Activated CD8-positive, alpha-beta T cell treated with anti-CD3 and anti-CD28 coated beads, Interleukin-2, amount 10 ng/mL, durations not matched to agents 7 days and 5 days (primary cell): Measurements from ENCODE around the gene KCNJ18. TPM values are rescaled to one million over a fixed set of nuclear protein-coding genes. Genes with fewer than 3 reads are reported as not detected.
"Not testable (repeated sequence)": the region's sequence is repeated elsewhere in the genome, so short reads cannot be mapped to it uniquely, and the experiment has no call there.

Experiments
- ATAC-seq: fragments of 150-1000 bp; cut with Tn5 transposase; one replicate; pipeline ENCODE4 v1.10.0; 2021; ENCODE audit warnings: moderate library complexity
- CTCF ChIA-PET: fragments of 350-600 bp; sonication (Branson Sonifier 250); formaldehyde crosslinking; loops from one replicate; lab custom pipeline; 2021; ENCODE audit warnings: antibody characterized with exemption; lab: Charles Lee
- POLR2A ChIA-PET: fragments of 350-600 bp; sonication (Branson Sonifier 250); formaldehyde crosslinking; loops from one replicate; lab custom pipeline; 2021; ENCODE audit warnings: antibody characterized with exemption; lab: Charles Lee
- DNase-seq: peaks from one replicate; pipeline ENCODE4 v3.0.0-alpha.2; 2020
- H3K27ac Mint-ChIP-seq: one replicate; pipeline ENCODE4 v1.8.0; 2021; ENCODE audit warnings: mild to moderate bottlenecking, mixed read lengths
- H3K27me3 Mint-ChIP-seq: one replicate; pipeline ENCODE4 v1.8.0; 2021; ENCODE audit warnings: low read depth, mixed read lengths
- H3K36me3 Mint-ChIP-seq: one replicate; pipeline ENCODE4 v1.8.0; 2021; ENCODE audit warnings: low read depth, mixed read lengths
- H3K4me1 Mint-ChIP-seq: one replicate; pipeline ENCODE4 v1.8.0; 2021; ENCODE audit warnings: low read depth, mixed read lengths
- H3K4me3 Mint-ChIP-seq: one replicate; pipeline ENCODE4 v1.8.0; 2021; ENCODE audit warnings: mild to moderate bottlenecking, mixed read lengths
- H3K9me3 Mint-ChIP-seq: one replicate; pipeline ENCODE4 v1.8.0; 2022; ENCODE audit warnings: mixed read lengths; ENCODE audit not compliant: insufficient read depth
- total RNA-seq, 2 experiments: library from RNA; stranded (reverse); gene quantifications; one replicate each; pipeline ENCODE4 v1.2.3, GENCODE V29; 2021

KCNJ18 gene
- total RNA-seq, 2 experiments from 2014 or later = not detected

DNA sequence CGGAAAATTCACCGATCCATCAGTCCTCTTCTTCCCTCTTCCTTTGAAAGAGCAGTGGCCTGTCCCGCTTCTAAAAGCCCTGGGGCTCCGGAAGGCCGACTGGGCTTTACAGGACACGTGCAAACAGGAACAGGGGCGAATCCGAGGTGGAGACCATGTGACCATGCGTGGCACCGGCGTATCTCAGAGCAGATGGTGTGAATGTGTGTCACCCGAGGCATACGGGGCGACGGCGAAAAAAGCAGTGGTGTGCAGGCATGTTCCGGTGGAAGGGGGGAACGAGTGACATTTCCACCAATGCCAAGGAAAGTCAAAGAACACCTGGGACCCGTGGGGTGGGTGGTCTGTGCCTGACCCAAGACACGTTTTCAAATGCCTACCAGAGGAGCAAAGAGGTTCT is 10.7 kb upstream of the KCNJ18 start:
- ATAC-seq, H3K4me1 Mint-ChIP-seq, H3K4me3 Mint-ChIP-seq, POLR2A ChIA-PET, H3K36me3 Mint-ChIP-seq, H3K27ac Mint-ChIP-seq, H3K9me3 Mint-ChIP-seq, H3K27me3 Mint-ChIP-seq, CTCF ChIA-PET, DNase-seq: not testable (repeated sequence)

GRCh38 chr17:21682130-21682529 is 10.2 kb upstream of the KCNJ18 start:
- H3K4me3 Mint-ChIP-seq, H3K9me3 Mint-ChIP-seq, H3K27ac Mint-ChIP-seq, CTCF ChIA-PET, POLR2A ChIA-PET, DNase-seq, ATAC-seq, H3K36me3 Mint-ChIP-seq, H3K4me1 Mint-ChIP-seq, H3K27me3 Mint-ChIP-seq: not testable (repeated sequence)

DNA sequence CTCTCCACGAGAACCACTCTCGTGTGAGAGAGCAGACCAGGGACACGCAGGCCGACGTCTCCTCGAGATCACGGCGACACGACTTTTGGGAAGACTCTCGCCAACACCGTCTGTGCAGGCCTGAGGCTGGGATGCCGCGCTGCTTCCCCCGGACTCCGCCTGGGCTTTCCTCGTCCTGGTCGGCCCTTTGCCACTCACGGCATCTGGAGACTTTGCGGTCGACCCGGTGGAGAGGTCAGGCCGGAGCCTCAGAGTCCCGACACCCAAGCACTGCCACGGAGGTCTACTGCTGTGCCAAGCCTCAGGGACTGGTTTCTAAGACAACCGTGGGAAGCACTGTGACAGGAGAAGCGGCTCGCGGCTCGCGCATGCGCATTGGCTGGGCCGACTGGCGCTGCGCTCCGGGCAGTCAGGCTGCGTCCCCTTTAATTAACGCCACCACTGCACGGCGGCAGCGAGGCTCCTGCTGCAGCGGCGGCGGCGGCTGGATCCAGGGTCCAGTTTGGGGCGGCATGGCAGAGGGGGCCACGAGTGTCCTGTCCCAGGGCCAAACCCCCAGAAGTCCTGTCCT is 9.1 kb upstream of the KCNJ18 start:
- H3K4me1 Mint-ChIP-seq, H3K27me3 Mint-ChIP-seq, POLR2A ChIA-PET, DNase-seq, ATAC-seq, H3K36me3 Mint-ChIP-seq, CTCF ChIA-PET, H3K9me3 Mint-ChIP-seq, H3K27ac Mint-ChIP-seq, H3K4me3 Mint-ChIP-seq: not testable (repeated sequence)

DNA sequence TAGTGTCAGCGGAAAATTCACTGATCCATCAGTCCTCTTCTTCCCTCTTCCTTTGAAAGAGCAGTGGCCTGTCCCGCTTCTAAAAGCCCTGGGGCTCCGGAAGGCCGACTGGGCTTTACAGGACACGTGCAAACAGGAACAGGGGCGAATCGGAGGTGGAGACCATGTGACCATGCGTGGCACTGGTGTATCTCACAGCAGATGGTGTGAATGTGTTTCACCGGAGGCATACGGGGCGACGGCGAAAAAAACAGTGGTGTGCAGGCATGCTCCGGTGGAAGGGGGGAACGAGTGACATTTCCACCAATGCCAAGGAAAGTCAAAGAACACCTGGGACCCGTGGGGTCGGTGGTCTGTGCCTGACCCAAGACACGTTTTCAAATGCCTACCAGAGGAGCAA is 8.4 kb upstream of the KCNJ18 start:
- H3K27ac Mint-ChIP-seq, ATAC-seq, H3K9me3 Mint-ChIP-seq, CTCF ChIA-PET, DNase-seq, H3K4me3 Mint-ChIP-seq, POLR2A ChIA-PET, H3K36me3 Mint-ChIP-seq, H3K27me3 Mint-ChIP-seq, H3K4me1 Mint-ChIP-seq: not testable (repeated sequence)

DNA sequence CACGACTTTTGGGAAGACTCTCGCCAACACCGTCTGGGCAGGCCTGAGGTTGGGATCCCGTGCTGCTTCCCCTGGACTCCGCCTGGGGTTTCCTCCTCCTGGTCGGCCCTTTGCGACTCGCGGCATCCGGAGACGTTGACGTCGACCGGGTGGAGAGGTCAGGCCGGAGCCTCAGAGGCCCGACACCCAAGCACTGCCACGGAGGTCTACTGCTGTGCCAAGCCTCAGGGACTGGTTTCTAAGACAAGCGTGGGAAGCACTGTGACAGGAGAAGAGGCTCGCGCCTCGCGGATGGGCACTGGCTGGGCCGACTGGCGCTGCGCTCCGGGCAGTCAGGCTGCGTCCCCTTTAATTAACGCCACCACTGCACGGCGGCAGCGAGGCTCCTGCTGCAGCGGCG is 7.9 kb upstream of the KCNJ18 start:
- H3K27me3 Mint-ChIP-seq, H3K27ac Mint-ChIP-seq, CTCF ChIA-PET, H3K9me3 Mint-ChIP-seq, H3K4me1 Mint-ChIP-seq, POLR2A ChIA-PET, H3K4me3 Mint-ChIP-seq, H3K36me3 Mint-ChIP-seq, DNase-seq, ATAC-seq: not testable (repeated sequence)

- ATAC-seq, CTCF ChIA-PET, H3K27me3 Mint-ChIP-seq, POLR2A ChIA-PET, DNase-seq, H3K4me3 Mint-ChIP-seq, H3K4me1 Mint-ChIP-seq, H3K9me3 Mint-ChIP-seq, H3K36me3 Mint-ChIP-seq, H3K27ac Mint-ChIP-seq: not testable (repeated sequence)
Measured at GRCh38 chr17:21685061-21685795, 7.1 kb upstream of the KCNJ18 start.

DNA sequence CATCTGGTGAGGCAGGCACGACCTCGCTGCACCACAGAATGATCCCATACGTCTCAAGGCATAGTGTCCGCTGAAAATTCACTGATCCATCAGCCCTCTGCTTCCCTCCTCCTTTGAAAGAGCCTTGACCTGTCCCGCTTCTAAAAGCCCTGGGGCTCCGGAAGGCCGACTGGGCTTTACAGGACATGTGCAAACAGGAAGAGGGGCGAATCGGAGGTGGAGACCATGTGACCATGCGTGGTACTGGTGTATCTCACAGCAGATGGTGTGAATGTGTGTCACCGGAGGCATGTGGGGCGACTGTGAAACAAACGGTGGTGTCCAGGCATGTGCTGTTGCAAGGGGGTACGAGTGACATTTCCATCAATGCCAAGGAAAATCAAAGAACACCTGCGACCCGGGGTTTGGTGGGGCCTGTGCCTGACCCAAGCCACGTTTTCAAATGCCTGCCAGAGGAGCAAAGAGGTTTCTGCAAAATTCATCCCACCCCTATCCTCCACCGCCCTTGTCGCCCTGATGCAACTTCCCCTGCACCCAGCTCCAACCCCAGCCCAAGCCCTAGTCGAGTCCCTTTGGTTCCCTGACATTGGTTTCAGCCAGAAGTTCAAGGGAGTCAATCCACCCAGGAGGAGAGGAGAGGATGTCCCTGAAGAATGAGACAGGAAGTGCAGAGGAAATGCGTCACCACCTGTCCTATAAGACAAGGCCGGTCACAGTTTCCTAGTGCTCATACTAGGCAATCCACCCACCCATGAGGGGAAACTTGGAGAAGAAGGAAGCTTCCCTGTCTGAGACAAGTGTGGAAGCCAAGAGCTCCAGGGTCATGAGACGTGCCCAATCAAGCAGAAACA is 5.9 kb upstream of the KCNJ18 start:
- Mint-ChIP-seq H3K9me3 (no peaks in the 10 kb centered on the region), H3K27me3 (no peaks in the 10 kb centered on the region), H3K4me3 (no peak overlapping the region), H3K36me3 (no peaks in the 10 kb centered on the region), H3K4me1 (no peaks in the 10 kb centered on the region), H3K27ac (no peak overlapping the region)
- ATAC-seq = no peak
- DNase-seq = no peak
- ChIA-PET POLR2A (no interaction called here), CTCF (no interaction called here)

- POLR2A ChIA-PET = no interaction called here
- Mint-ChIP-seq H3K4me1 (no peaks in the 10 kb centered on the region), H3K9me3 (no peaks in the 10 kb centered on the region), H3K36me3 (no peaks in the 10 kb centered on the region), H3K27ac (no peak overlapping the region), H3K27me3 (no peaks in the 10 kb centered on the region), H3K4me3 (no peak overlapping the region)
- ATAC-seq (no peak), DNase-seq (no peak)
- CTCF ChIA-PET = no interaction called here
Measured at GRCh38 chr17:21687136-21687953, 5.0 kb upstream of the KCNJ18 start.

- Mint-ChIP-seq H3K27me3 (no peaks in the 10 kb centered on the region), H3K9me3 (no peaks in the 10 kb centered on the region), H3K4me3 (no peak overlapping the region), H3K4me1 (no peaks in the 10 kb centered on the region), H3K36me3 (no peaks in the 10 kb centered on the region), H3K27ac (no peak overlapping the region)
- POLR2A ChIA-PET = no interaction called here
- CTCF ChIA-PET = no interaction called here
- ATAC-seq (no peak), DNase-seq (no peak)
Measured at GRCh38 chr17:21688293-21688949, 3.9 kb upstream of the KCNJ18 start.

DNA sequence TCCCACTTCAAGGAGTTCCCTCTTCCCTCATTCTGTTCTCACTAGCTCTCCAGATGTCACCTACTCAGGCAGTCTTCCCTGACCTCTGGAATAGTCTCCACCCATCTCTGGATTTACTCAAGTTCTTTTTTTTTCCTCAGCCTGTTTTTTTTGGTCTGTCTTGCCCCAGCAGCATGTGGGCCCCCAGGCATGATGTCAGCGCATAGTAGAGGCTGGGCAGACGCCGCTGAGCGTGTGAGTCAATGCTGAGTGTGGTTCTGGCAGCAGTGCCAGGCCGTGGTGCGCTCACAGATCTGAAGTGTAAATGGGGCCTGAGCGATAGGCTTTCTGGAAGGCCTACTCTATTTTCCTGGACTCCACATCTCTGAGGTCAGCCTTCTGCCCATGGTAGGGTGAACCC is 2.7 kb upstream of the KCNJ18 start:
- no peaks in the 10 kb centered on the region for H3K36me3 Mint-ChIP-seq
- ChIA-PET POLR2A (no interaction called here), CTCF (no interaction called here)
- H3K9me3 Mint-ChIP-seq = no peaks in the 10 kb centered on the region
- no peak overlapping the region for H3K4me3 Mint-ChIP-seq
- H3K4me1 Mint-ChIP-seq = no peaks in the 10 kb centered on the region
- no peak overlapping the region for H3K27ac Mint-ChIP-seq
- DNase-seq = no peak
- ATAC-seq = no peak
- H3K27me3 Mint-ChIP-seq = no peaks in the 10 kb centered on the region

- H3K36me3 Mint-ChIP-seq, H3K9me3 Mint-ChIP-seq, POLR2A ChIA-PET, H3K4me3 Mint-ChIP-seq, H3K4me1 Mint-ChIP-seq, DNase-seq, ATAC-seq, CTCF ChIA-PET, H3K27ac Mint-ChIP-seq, H3K27me3 Mint-ChIP-seq: not testable (repeated sequence)
Measured at GRCh38 chr17:21690811-21691210, 1.5 kb upstream of the KCNJ18 start.
